NCI-H128 (cell line): ENCODE data around the gene ZEB2.

ENCODE experiments used
- DNase-seq: peaks from one replicate; lab custom pipeline; 2025; ENCODE audit not compliant: unreplicated experiment; lab: John Stamatoyannopoulos, UW

The ZEB2 gene

DNA sequence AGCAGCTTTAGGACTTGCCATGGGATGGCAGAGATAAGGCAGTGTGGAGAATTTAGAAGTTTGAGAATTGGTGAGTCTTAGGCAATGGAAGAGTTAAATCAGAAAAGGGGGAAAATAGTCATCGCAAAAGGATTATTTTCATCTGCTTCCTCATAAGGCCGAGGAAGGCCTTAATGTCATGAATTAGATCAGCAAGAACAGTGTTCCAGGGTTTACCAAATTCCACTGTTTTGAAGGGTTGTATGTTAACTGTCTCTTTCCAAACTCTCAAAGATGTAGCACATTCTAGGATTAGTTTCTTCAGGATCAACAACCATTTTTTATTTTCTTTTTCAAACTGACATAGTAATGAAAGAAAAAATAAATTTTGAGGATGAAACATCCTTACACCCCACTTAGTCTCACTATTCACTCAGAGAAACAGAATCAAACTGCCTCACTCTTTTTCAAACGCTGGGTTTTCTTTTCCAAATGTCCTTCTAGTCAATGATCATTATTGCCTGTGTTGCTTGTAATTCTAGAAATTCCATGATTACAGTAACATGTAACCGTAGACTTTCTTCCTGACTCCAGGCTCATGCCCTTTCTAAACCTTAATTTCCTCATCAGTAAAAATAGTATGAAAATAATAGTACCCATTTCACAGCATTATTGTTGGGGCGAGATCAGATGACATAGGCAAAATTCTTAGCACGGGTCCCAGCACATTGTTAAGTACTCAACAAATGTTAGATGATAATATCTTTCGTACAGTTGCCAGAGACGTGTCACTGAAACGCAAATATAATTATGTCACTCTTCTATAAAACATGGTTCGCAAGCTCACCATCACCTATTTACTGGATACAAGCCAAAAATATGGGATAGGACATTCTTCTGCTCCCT is 23.6 kb downstream of the ZEB2 start:
- no peak for DNase-seq

DNA sequence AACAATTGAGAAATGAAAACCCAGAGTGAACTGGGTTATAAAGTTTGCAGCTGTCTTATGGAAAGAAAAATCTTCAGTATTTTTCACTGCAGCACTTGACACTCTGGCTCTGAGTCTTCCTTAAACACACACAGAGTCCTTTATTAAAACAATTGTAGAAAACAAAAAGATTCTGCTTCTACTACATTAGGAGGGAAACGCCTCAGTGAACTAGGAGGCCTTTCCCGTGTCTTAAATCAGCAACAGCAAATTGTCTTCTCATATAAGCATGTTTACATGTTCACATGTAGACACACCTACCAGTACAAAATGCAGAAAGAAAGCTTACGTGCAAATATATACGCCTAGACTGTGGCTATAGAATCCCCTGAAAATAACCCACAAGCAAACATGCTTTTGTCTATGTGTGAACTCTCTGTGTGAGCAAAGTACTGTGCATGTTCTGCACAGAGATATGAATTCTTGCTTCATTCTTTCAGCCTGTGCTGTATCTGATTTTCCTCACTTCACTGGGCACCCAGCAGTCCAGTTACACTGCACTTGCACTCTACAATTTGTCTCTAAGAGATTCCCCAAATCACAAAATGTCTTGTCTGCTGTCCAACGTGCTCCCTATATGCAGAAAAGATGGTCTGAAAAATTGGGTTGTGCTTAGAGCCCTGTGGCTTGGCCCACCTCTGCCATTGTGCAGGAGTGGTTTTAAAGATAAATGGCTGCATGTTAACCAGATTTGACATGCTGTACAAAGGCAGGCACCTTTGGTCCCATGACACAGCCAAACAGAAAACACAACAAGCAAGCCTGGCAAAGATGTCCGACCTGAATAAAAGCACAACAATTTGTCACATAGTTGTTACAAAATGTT is 24.5 kb downstream of the ZEB2 start:
- no peak for DNase-seq

DNA sequence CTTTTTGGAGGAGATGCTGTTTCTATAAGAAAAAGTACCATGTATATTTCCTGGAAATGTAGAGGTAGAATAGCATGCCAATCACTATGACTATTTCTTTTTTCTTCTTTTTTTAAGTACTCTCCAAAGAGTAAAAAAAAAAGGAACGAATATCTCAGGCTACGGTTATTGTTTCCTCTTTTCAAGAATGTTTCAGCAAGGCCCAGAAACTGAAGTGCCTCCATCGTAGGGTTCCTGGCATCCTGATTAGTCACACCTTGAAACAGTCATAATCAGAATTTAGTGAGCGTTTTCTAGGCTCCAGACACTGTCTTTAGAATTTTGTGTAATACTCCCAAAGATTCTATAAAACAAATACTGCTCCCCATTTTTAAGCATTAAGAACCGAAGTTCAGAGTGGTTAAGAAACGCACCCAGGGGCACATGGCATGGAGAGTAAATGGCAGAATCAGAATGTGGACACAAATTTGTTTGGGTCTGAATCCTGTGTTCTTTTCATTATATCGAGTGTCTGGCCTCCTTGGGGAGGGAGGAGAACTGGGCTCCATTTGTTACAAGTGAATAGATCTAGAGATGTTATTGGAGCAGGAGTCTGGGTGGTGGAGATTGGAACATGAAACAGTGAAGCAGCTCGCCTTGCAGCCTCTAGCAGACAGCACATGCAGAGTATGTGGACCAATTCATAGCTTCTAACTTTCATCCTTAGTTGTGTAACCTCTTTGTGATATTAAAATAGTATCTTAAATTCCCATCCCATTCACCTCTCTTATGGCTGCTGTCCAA is 26.7 kb downstream of the ZEB2 start:
- no peak for DNase-seq

DNA sequence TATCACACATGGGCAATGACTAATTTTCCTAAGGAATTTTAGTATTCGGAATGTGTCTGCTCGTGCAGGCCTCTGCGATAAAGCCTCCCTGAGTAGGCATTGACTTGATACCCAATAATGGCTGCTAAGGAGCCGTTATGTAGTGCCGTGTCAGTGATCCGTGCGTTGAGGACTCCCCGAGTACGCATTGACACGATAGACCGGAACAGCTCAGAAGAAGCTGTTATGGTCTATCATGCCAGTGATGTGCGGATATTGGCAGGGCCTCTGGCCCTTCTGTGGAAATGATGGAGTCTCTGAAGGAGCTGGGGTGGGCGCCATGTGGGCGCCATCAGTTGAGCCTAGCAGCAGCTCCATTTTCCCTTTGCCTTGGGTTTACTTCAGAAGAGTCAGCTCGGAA is 29.1 kb downstream of the ZEB2 start:
- no peak for DNase-seq

DNA sequence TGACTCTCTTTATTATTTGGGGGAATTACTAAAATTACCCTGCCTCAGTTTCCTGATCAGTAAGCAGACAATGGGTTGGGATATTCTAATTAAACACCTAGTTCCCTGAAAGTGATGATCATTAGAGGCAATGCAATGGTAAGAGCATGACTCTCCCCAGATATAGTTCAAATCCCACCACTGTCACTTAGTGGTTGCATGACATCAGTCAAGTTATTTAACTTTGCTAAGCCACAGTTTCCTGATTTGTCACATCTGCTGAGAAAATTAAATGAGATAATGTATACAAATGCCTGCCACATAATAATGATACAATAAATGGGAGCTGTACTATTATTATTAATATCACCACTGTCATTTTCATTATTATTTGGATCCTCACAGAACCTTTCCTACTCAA is 29.9 kb downstream of the ZEB2 start:
- DNase-seq: no peak

DNA sequence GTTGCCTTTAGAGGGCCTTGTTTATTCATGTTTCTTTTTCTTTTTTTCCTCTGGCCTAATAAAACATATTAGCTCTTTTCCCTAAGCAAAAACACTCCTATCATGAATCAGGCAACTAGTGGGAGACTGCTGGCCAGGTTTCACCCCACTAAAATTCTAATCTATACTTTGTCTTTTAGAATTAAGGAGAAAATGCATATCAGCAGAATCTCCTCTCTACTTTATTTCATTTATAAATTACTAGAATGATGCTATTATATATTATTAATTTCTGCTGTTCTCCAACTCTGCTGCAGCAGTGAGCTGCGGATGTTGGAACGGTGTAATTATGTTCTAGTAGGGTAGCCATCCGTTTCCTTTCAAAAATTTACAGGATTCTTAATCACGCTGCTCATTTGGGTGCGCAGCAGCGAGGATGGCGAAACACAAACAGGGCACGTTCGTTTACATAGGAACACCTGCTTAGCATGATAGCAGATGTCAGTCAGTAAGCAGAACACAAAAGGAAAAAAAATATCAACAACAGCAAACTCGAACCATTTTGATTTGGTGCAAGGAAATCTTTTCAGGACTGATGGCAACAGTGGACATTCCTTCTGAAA is 30.5 kb downstream of the ZEB2 start:
- DNase-seq: no peak

DNA sequence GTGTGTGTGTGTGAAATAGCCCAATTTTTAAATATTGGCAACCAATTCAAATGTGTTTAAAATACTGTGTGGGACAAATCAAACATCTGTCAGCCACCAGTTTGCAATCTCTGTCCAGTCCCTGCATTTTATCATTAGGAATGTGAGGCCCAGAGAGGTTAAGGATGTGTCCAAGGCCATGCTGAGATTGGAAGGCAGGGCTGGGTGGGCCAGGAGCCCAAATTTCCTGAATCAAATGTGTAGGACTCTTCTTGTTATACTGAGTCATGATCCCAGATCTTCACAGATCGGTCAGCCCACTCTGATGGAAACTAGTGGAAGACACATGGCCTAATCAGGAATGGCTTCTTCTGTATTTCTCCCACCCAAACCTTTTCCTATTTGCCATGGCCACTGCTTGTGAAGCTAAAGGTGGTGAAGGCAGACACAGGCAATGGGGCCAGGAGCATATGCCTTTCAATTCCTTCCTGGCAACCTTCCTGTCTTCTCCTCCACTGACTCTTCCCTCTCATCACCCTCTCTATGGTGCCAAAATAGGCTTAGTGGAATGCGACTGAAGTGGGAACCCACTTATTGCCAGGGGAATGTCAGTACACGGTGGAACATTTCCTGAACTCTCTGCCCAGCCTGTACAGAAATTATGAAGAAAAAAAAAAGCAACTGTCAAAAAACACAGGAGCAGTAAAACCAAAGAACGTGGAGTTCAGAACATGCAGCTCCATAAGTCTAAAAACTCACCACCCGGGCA is 35.5 kb downstream of the ZEB2 start:
- DNase-seq: no peak

DNA sequence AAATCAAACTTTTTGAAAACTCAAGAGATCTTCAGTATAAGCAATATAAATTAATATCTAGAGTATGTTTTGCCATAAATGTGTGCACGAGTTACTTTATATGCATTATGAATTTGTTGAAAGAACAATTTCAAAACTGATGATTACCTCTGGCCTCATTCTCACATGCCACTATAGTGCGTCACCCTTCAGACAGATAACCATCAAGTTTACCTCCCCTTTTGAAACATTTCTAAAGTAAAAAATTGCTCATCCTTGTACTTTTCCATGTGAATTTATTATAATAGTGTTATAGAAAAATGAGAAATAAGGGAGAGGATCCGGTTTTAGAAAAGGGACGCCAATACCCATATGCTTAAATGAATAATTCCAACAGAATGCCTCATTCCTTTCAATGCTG is 38.3 kb downstream of the ZEB2 start:
- no peak for DNase-seq

DNA sequence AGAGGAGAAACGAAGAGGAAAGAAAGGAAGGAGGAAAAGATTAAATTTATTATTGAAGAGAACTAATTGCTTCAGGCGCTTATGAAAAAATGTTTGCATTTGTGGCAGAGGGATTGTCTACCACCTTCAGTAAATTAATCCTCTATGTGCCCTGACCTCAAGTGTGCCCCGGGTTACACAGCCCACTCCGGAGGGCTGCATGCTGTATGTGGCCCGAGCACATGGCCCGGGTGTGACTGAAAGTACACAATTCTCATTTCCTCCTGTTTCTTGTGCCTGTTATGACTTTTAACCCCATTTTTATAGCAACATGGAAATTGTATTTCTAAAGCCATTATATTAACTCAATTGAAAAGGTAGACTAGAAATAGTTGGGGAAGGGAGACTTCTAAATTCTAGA is 38.8 kb downstream of the ZEB2 start:
- DNase-seq: no peak

DNA sequence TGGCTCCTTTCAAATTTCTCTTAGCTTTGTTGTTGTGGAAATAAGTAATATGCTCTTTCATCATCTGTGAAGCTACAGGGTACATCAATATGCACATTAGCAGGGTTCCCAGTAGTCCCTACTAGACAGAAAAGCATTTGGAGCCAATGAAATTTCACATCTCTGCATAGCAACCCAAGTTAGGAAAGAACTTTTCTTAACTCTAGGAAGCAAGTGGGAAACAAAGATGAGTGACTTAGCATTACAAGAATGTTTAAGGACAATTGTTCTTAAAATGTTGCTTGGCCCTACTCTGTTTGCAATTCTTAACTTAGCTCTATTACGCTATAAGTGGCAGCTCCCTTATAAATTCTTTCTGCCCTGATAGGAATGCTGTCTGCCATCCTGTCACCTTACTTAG is 39.6 kb downstream of the ZEB2 start:
- DNase-seq: no peak

DNA sequence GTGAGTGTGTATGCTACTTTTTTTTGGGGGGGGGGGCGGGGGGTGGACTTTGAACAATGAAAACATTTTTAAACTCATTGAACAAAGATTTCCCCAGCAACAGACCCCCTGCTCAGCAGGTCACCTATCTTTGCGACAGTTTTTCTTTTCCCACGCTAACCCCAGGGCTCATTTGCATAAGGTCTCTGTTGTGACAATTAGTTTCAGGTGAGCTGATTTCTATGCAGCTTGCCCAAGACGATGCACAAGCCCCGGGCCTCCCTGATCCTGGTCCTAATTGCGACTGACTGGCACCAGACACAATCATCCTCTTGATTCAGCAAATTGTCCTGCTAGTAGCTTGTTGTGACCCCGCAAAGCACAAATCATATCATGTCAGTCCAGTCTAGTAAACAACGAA is 40.3 kb downstream of the ZEB2 start:
- DNase-seq: no peak

DNA sequence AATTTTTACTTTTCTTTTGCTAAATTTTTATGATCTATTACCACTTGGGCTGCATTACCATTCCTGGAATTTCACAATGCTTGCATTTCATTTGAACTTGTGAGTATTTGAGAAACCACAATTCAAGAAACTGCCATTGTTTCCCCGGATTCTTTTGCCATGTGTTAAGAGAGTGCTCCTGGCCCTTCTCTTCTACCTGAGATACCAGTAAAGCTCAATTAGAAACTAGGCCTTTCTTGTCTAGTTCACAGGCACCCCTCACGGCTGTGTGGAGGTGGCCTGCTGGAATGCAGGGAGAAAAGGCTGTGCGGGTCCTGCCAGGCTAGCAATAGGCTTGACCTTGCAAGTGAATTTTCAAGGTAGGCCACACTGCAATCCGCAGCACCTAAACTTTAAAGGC is 40.8 kb downstream of the ZEB2 start:
- no peak for DNase-seq

DNA sequence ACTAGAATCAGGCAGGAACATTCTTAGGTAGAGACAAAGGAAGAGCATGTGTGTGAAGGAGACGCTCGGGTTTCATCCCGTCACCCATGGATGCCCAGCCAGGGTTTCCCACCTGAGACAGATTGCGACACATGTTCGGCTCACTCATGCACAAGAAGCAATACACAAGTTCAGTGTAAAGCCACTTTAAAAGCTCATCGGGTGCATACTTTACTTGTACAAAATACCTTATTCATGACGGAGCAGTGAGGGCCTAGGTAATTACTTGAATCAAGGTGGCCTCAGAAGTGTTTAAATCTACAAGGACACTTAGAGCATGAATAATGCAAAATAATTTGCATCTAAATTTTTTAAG is 42.0 kb downstream of the ZEB2 start:
- no peak for DNase-seq

DNA sequence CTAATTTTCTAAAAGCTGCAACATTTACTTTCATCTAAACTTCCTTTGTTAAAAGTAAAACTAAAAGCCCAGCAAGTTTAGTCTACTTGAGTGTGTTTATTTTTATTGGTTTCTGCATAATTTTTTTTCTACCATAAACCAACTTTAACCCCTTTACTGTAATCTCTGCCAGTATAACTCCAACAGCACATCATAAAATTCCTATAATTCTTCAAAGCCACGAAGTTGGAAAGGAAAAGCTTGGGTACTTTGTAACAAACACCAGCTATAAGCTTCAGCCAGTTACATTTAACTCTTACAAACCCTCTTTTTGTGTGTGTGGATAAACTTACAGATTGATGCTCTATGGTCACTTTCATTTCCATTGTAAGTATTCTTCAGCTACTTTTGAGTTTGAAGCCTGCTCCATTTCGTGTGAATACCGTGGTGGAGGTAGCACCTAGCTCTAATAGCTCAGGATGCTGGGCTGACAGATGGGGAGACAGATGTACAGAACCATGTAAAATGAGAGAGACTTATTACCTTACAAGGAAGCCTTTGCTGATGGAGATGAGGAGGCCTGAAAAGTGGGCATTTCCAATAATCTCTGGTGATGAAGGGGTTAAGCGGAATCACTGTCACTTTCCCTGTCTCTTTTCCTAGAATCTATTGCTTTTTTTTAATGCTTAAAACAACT is 42.5 kb downstream of the ZEB2 start:
- DNase-seq: no peak

DNA sequence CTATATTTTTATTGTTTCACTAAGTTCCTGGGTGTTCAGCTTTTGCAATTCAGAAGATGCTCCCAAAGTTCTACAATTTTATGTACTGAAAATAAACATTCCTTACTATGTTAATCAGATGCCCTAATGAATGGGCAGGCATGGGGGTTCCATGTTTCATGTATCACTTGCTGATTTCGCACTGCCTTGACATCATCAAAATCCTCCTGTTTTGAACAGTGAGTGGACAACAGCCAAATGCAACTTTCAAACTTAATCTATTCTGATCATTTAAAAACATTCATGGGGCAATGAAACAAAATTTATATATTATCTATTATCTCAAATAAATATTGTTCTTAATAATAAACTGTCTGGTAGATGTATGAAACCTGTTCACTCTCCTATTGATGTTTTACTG is 43.2 kb downstream of the ZEB2 start:
- DNase-seq: no peak

DNA sequence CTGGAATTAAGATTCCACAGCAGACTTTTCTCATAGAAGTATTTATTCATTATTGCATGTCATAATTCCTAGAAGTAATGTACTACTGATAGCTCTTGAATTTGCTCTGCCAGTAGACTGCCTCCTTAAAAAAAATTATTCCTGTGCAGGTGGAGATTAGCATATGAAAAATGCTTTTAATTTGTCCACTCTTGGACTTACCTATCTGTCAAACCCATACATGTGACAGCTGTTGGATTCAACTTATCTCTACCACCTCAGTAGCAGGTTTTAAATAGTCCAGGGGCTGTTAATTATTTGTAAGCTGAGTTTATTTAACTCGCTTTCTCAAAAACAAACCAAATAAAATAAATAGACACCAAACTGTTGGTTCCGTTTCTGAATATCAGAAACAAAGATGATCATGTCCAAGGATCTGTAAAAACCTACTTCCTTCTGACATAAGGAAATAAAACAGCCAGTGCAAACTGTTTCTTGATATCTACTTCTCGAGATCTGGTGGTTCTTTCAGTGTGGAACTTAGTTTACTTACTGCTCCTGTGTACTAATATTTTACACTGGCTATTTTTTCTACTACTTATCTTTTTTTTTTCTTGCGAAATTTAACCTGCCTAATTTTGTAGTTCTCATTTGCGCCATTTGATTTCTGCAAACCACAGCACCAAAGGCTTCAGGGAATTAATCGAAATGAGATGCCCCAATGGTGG is 44.2 kb downstream of the ZEB2 start:
- no peak for DNase-seq

DNA sequence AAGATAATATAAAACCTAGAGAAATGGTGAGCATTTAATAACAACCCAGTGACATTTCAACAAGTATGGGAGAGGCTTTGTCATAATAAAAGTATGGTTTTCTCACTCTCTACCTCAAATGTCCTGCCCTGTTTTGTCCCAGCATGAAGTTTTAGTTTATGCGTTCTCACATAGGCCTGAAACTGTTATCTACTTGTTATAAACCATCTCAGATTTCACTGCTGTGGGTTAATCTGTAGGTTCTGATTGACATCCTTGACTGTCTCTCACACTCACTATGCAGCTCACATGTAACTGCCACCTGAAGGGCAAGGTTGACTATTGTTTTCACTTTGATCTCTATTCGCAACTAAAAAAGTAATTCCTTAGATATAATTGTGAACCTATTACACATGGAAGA is 44.9 kb downstream of the ZEB2 start:
- DNase-seq: no peak

DNA sequence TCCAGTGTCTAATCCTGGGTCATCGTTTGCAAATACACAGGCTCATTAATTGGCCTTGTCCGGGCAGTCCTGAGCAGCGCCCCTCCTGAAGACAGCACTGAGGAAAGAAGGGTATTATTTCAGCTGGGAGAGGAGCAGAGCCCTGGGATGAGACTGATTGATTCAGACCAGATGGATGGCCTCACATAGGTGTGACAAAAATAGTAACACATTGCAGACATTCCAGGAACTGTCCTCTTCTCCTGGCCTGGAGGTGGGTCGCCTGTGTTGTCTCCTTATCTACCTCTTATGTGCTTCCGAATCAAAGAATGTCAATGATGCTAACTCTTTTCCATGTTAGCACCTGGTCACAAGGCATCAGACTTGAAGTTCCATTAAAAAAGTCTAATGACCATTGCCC is 45.9 kb downstream of the ZEB2 start:
- no peak for DNase-seq

DNA sequence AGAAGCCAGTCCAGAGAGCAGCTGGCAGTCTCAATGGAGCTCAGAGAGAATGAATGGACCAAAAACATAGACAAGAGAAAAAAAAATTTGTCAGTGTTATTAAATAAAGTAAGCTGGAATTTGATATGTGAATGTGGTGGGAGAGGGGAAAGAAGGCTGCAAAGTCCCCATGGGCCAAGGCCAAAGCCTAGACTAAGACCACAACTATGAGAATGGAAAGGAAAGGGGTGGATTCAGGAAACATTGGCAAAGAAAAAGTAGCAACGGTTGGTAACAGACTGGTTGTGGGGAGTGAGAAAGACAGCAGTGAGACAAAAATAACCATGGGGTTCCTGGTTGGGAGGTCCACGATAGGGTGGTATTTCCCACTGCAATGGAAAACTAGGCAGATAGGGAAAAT is 47.0 kb downstream of the ZEB2 start:
- DNase-seq: no peak
